ENCODE data around the gene BLOC1S6.

DNA sequence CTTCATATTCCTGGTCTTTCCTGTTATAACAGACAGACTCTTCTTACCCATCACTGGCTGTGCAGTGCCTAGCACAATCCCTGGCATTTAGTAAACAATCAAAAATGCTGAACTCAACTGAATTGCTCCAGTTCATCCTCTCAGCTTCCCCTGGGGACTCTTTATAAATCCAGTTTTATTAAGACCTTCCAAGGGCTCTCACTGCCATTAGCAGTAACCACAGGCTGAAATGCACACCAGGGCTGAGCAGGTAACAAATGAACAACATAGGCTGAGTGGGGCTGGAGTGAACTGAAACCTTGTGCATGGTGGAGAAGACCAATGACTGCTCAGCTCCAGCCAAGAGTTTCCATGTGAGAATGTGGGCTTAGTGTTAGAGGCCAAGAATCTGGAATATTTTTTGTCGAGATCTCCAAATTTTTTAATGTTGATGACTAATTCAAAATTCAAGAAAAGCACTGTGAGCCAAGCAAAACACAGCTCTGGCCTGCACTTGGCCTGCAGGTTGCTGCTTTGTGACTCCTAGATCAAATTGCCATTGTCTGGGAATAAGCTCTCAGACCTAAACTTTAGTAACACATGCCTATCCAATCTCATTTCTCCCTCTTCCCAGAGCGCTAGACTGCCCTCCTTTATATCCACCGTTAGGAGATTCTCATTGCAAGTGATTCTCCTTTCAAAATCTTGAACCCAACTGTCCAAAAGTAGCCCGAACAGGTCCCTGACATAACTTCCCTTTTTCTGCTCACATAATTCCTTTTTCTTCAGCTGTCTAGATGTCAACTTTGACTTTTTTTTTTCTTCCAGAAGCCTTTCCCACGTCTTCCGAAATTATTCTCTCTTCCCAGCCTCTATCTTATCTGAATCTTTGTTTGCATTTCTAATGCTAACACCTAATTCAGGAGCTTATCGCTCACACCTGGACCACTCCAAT is 55.1 kb downstream of the BLOC1S6 start:
- no peak for TF ChIP-seq EZH2phosphoT487 (IDR thresholded peaks at IDR 0.05; ENCODE audit: borderline replicate concordance, low read length)
- TF ChIP-seq, protein P1, sequence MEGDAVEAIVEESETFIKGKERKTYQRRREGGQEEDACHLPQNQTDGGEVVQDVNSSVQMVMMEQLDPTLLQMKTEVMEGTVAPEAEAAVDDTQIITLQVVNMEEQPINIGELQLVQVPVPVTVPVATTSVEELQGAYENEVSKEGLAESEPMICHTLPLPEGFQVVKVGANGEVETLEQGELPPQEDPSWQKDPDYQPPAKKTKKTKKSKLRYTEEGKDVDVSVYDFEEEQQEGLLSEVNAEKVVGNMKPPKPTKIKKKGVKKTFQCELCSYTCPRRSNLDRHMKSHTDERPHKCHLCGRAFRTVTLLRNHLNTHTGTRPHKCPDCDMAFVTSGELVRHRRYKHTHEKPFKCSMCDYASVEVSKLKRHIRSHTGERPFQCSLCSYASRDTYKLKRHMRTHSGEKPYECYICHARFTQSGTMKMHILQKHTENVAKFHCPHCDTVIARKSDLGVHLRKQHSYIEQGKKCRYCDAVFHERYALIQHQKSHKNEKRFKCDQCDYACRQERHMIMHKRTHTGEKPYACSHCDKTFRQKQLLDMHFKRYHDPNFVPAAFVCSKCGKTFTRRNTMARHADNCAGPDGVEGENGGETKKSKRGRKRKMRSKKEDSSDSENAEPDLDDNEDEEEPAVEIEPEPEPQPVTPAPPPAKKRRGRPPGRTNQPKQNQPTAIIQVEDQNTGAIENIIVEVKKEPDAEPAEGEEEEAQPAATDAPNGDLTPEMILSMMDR (conservative IDR thresholded peaks at IDR 0.05; ENCODE audit: low read depth, low read length), result no peak
- TF ChIP-seq EZH2 (IDR thresholded peaks at IDR 0.05; ENCODE audit: low read length, unreplicated experiment), result no peak

Data from PC-3 (cell line).